ENCODE results near the gene IRX4. TPM values are rescaled to one million over a fixed set of nuclear protein-coding genes. Genes with fewer than 3 reads are reported as not detected.

IRX4 gene
- total RNA-seq, 1 donor from 2014 or later: 0.68 TPM

DNA sequence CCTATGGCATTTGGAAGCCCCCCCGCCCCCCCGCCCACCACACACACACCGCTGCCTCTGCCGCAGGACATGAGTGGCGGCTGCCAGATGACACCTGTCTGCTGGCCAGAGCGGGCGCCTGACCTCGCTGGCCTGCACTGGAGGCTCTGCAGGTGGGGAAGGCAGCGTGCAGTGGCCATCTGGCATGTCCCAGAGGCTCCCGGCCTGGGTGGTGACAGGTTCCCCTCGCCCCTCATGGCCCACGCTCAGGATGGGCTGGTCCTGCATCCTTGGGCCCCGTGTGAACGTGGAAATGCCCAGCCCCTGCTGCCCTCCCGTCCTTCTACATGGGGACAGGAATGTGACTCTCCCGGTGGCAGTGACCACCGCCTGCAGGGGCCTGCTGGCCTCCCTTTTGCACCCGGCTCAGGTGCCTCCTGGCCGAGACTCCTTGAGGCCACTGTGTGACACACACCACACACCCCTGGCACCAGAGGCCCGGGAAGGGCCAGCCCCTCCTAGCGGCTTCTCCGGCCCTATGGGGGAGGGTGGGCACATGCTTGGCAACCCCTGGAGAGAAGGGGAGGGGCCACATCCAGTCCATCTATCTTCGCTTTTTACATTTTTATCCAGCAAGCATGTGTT is 30.3 kb downstream of the IRX4 start:
- H2AFZ ChIP-seq (ENCODE audit: low read depth, low read length): no peak overlapping the region
- Mint-ChIP-seq H3K4me3 (ENCODE audit: unreplicated experiment) (no peak overlapping the region), H3K36me3 (ENCODE audit: low read depth, unreplicated experiment) (no peaks in the 10 kb centered on the region), H3K27ac (ENCODE audit: unreplicated experiment) (no peak overlapping the region), H3K9me3 (ENCODE audit: unreplicated experiment) (peaks cover 4% of the 10 kb centered on the region), H3K27me3 (ENCODE audit: low read depth, unreplicated experiment) (peaks cover 64% of the 10 kb centered on the region), H3K4me1 (ENCODE audit: low read depth, unreplicated experiment) (no peaks in the 10 kb centered on the region)
- no peak for TF ChIP-seq EZH2 (IDR thresholded peaks at IDR 0.05; ENCODE audit: insufficient read depth, low read length)
- TF ChIP-seq, protein P1, sequence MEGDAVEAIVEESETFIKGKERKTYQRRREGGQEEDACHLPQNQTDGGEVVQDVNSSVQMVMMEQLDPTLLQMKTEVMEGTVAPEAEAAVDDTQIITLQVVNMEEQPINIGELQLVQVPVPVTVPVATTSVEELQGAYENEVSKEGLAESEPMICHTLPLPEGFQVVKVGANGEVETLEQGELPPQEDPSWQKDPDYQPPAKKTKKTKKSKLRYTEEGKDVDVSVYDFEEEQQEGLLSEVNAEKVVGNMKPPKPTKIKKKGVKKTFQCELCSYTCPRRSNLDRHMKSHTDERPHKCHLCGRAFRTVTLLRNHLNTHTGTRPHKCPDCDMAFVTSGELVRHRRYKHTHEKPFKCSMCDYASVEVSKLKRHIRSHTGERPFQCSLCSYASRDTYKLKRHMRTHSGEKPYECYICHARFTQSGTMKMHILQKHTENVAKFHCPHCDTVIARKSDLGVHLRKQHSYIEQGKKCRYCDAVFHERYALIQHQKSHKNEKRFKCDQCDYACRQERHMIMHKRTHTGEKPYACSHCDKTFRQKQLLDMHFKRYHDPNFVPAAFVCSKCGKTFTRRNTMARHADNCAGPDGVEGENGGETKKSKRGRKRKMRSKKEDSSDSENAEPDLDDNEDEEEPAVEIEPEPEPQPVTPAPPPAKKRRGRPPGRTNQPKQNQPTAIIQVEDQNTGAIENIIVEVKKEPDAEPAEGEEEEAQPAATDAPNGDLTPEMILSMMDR (IDR thresholded peaks at IDR 0.05; ENCODE audit: insufficient read depth, low read depth, low read length): no peak
- no peak overlapping the region for H3K9ac ChIP-seq (ENCODE audit: low read length)
- H3K9me3 ChIP-seq (ENCODE audit: insufficient read depth, low read depth, low read length): no peaks in the 10 kb centered on the region
- H3K27ac ChIP-seq (ENCODE audit: low read depth, low read length): no peak overlapping the region
- no peaks in the 10 kb centered on the region for H4K20me1 ChIP-seq (ENCODE audit: insufficient read depth, low read length)
- H3K4me3 ChIP-seq (ENCODE audit: insufficient read depth, low read depth, low read length): no peak overlapping the region
- H3K4me1 ChIP-seq (ENCODE audit: insufficient read depth, low read length): no peaks in the 10 kb centered on the region
- H3K36me3 ChIP-seq (ENCODE audit: insufficient read depth, low read length): no peaks in the 10 kb centered on the region
- peaks cover 27% of the 10 kb centered on the region for H3K27me3 ChIP-seq (ENCODE audit: insufficient read depth, low read length)
- H3K79me2 ChIP-seq (ENCODE audit: insufficient read depth, low read length): no peaks in the 10 kb centered on the region
- FAIRE-seq (no peak), DNase-seq (ENCODE audit: low read depth) (no peak)
- no peak overlapping the region for H3K4me2 ChIP-seq (ENCODE audit: low read length)

DNA sequence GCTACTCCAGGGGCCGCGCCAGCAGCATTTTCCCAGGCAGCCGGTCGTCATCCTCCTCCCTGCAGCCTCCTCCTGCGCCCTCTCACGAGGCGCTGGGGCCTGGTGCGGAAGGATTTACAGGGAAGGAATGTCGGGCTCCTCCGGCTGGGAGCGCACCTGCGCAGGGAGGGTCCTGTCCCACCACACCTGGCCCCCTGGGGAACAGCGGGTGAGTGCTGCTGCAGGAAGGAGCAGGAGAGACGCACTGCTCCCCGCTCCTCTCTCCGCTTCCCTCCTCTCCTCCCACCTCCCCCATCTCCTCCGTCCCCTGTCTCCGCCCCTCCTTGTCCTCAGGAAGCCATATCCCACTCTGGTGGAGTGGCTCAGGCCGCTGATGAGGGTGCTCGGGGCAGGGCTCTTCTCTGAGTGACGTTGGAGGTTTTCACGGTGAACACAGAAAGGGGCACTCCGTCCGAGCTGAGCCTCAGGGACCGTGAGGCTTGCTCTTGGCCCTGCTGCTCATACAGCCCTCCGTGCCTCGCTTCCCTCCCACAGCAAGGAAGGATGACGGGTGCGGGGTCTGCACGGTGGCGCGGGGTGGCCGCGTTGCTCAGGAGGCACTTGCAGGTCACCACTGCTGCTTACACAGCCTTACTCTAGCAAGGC is 31.3 kb downstream of the IRX4 start:
- Histone ChIP-seq H3K4me3 (ENCODE audit: insufficient read depth, low read depth, low read length) (no peak overlapping the region), H3K4me1 (ENCODE audit: insufficient read depth, low read length) (no peaks in the 10 kb centered on the region), H3K9ac (ENCODE audit: low read length) (no peak overlapping the region), H3K27ac (ENCODE audit: low read depth, low read length) (no peak overlapping the region), H3K4me2 (ENCODE audit: low read length) (no peak overlapping the region), H3K36me3 (ENCODE audit: insufficient read depth, low read length) (no peaks in the 10 kb centered on the region), H3K79me2 (ENCODE audit: insufficient read depth, low read length) (no peaks in the 10 kb centered on the region), H4K20me1 (ENCODE audit: insufficient read depth, low read length) (no peaks in the 10 kb centered on the region), H3K9me3 (ENCODE audit: insufficient read depth, low read depth, low read length) (no peaks in the 10 kb centered on the region), H3K27me3 (ENCODE audit: insufficient read depth, low read length) (peaks cover 27% of the 10 kb centered on the region), H2AFZ (ENCODE audit: low read depth, low read length) (no peak overlapping the region)
- Mint-ChIP-seq H3K4me3 (ENCODE audit: unreplicated experiment) (no peak overlapping the region), H3K9me3 (ENCODE audit: unreplicated experiment) (peaks cover 5% of the 10 kb centered on the region), H3K36me3 (ENCODE audit: low read depth, unreplicated experiment) (no peaks in the 10 kb centered on the region), H3K27me3 (ENCODE audit: low read depth, unreplicated experiment) (peaks cover 74% of the 10 kb centered on the region), H3K4me1 (ENCODE audit: low read depth, unreplicated experiment) (no peaks in the 10 kb centered on the region), H3K27ac (ENCODE audit: unreplicated experiment) (no peak overlapping the region)
- TF ChIP-seq, protein P1 (IDR thresholded peaks at IDR 0.05; ENCODE audit: insufficient read depth, low read depth, low read length): no peak
- peak; percentile 36 for TF ChIP-seq EZH2 (IDR thresholded peaks at IDR 0.05; ENCODE audit: insufficient read depth, low read length)
- DNase-seq (ENCODE audit: low read depth): no peak
- FAIRE-seq: no peak
